SK-N-SH (cell line): ENCODE results near the gene TNFSF15. TPM values are rescaled to one million over a fixed set of nuclear protein-coding genes. Genes with fewer than 3 reads are reported as not detected.

ENCODE experiments used
- CTCF ChIA-PET: fragments of 300-600, 350-600 bp; formaldehyde crosslinking; extraction: SDS; loops from one replicate; lab custom pipeline; 2021; lab: Yijun Ruan, JAX
- POLR2A ChIA-PET: fragments of 350-600 bp; sonication (Branson Sonifier 250); formaldehyde crosslinking; extraction: SDS; loops from one replicate; lab custom pipeline; 2020; ENCODE audit warnings: antibody characterized with exemption, inconsistent platforms; lab: Yijun Ruan, JAX
- DNase-seq: peaks from one replicate; pipeline ENCODE4 v3.0.0; 2012
- H2AFZ ChIP-seq: fragments of 200-600 bp; sonication (generic); 2 replicates; pipeline ENCODE4 v1.8.1; 2016; ENCODE audit warnings: antibody characterized with exemption, mild to moderate bottlenecking, low read depth
- H3F3A ChIP-seq: fragments of 200-600 bp; sonication (generic); replicated peaks from 2 replicates; pipeline ENCODE3; 2016; ENCODE audit warnings: antibody characterized with exemption, mild to moderate bottlenecking; ENCODE audit not compliant: insufficient read depth
- H3K27ac ChIP-seq, 2 experiments: fragments of 200-500 bp in 1 of 2; fragments of 200-600 bp in 1 of 2; sonication (Bioruptor generic) in 1 of 2; sonication (generic), shearing (Covaris generic) in 1 of 2; 2 replicates each; pipeline versions ENCODE4 v1.5.1 to v1.6.1; 2014 to 2016; ENCODE audit warnings: low read depth in 2 of 2, inconsistent platforms in 1 of 2, low read length in 1 of 2, mild to moderate bottlenecking in 1 of 2, mixed read lengths in 1 of 2
- H3K27me3 ChIP-seq: fragments of 200-600 bp; sonication (generic), shearing (Covaris generic); 2 replicates; pipeline ENCODE4 v1.6.1; 2016; ENCODE audit warnings: mixed run types; ENCODE audit not compliant: insufficient read depth
- H3K36me3 ChIP-seq, 2 experiments: fragments of 200-500 bp in 1 of 2; fragments of 200-600 bp in 1 of 2; sonication (Bioruptor generic) in 1 of 2; sonication (generic) in 1 of 2; replicated peaks in 1 of 2; 2 replicates each; pipeline versions ENCODE3 to v1.5.1; 2014 to 2016; ENCODE audit warnings: low read length in 1 of 2, mild to moderate bottlenecking in 1 of 2; ENCODE audit not compliant: insufficient read depth in 2 of 2, control insufficient read depth in 1 of 2
- H3K4me1 ChIP-seq, 2 experiments: fragments of 200-500 bp in 1 of 2; fragments of 200-600 bp in 1 of 2; sonication (Bioruptor generic) in 1 of 2; sonication (generic), shearing (Covaris generic) in 1 of 2; 2 replicates each; pipeline versions ENCODE4 v1.5.1 to v1.6.1; 2014 to 2016; ENCODE audit warnings: low read depth in 1 of 2, low read length in 1 of 2, mixed run types in 1 of 2; ENCODE audit not compliant: insufficient read depth in 2 of 2, control insufficient read depth in 1 of 2
- H3K4me2 ChIP-seq: fragments of 200-600 bp; sonication (generic), shearing (Covaris generic); 2 replicates; pipeline ENCODE4 v1.6.1; 2017; ENCODE audit warnings: mixed run types
- H3K4me3 ChIP-seq, 2 experiments: fragments of 200-500 bp in 1 of 2; fragments of 200-600 bp in 1 of 2; sonication (Bioruptor generic) in 1 of 2; sonication (generic), shearing (Covaris generic) in 1 of 2; 2 replicates each; pipeline versions ENCODE4 v1.5.1 to v1.8.1; 2014 to 2016; ENCODE audit warnings: low read depth in 2 of 2, inconsistent platforms in 1 of 2, low read length in 1 of 2, mild to moderate bottlenecking in 1 of 2, mixed read lengths in 1 of 2, moderate library complexity in 1 of 2
- H3K79me2 ChIP-seq: fragments of 200-600 bp; sonication (generic); 2 replicates; pipeline ENCODE4 v1.8.1; 2017; ENCODE audit warnings: mild to moderate bottlenecking; ENCODE audit not compliant: insufficient read depth
- H3K9ac ChIP-seq: fragments of 200-600 bp; sonication (generic); 2 replicates; pipeline ENCODE4 v1.6.1; 2017; ENCODE audit warnings: mixed run types
- H3K9me2 ChIP-seq: fragments of 200-600 bp; sonication (generic); 2 replicates; pipeline ENCODE4 v1.6.1; 2017; ENCODE audit warnings: mixed run types
- H3K9me3 ChIP-seq: fragments of 200-600 bp; sonication (generic); 2 replicates; pipeline ENCODE4 v1.6.1; 2017; ENCODE audit warnings: mixed run types, mild to moderate bottlenecking, moderate library complexity
- H4K20me1 ChIP-seq: fragments of 200-600 bp; sonication (generic); 2 replicates; pipeline ENCODE4 v1.6.1; 2017; ENCODE audit warnings: mild to moderate bottlenecking, mixed run types; ENCODE audit not compliant: insufficient read depth
- ELF1 ChIP-seq: IDR thresholded peaks from 2 replicates; pipeline ENCODE4 v1.4.0; 2012
- EZH2phosphoT487 ChIP-seq: fragments of 200-600 bp; sonication (generic); IDR thresholded peaks from 2 replicates; pipeline ENCODE4 v1.6.1; 2017; ENCODE audit warnings: low read depth, mixed run types, mild to moderate bottlenecking, antibody characterized with exemption, moderate library complexity, borderline replicate concordance
- FOSL2 ChIP-seq: IDR thresholded peaks from 2 replicates; pipeline ENCODE4 v1.4.0; 2012; ENCODE audit warnings: low read depth, mild to moderate bottlenecking, moderate library complexity, borderline replicate concordance
- GABPA ChIP-seq: IDR thresholded peaks from 2 replicates; pipeline ENCODE4 v1.4.0; 2012; ENCODE audit warnings: low read depth, mild to moderate bottlenecking
- JUND ChIP-seq: IDR thresholded peaks from 2 replicates; pipeline ENCODE4 v1.4.0; 2012
- MEF2A ChIP-seq: IDR thresholded peaks from 2 replicates; pipeline ENCODE4 v1.4.0; 2012; ENCODE audit warnings: low read depth, borderline replicate concordance
- NFIC ChIP-seq: IDR thresholded peaks from 2 replicates; pipeline ENCODE4 v1.4.0; 2012; ENCODE audit warnings: borderline replicate concordance
- NRF1 ChIP-seq: IDR thresholded peaks from 2 replicates; pipeline ENCODE4 v1.6.1; 2012; ENCODE audit warnings: low read depth, mild to moderate bottlenecking, low read length
- PBX3 ChIP-seq: IDR thresholded peaks from 2 replicates; pipeline ENCODE4; 2012
- RAD21 ChIP-seq: IDR thresholded peaks from 2 replicates; pipeline ENCODE4 v1.6.1; 2012; ENCODE audit warnings: mild to moderate bottlenecking, low read length
- REST ChIP-seq: IDR thresholded peaks from 2 replicates; pipeline ENCODE4 v1.6.1; 2012; ENCODE audit warnings: mild to moderate bottlenecking, low read depth, low read length, moderate library complexity
- RXRA ChIP-seq: IDR thresholded peaks from 2 replicates; pipeline ENCODE4 v1.4.0; 2012; ENCODE audit warnings: low read depth, mild to moderate bottlenecking, borderline replicate concordance
- TCF12 ChIP-seq: IDR thresholded peaks from 2 replicates; pipeline ENCODE4 v1.4.0; 2012
- TEAD4 ChIP-seq: IDR thresholded peaks from 2 replicates; pipeline ENCODE4 v1.4.0; 2012; ENCODE audit warnings: mild to moderate bottlenecking, borderline replicate concordance; ENCODE audit not compliant: insufficient read depth
- WGBS: methylation state at CpG from one replicate; pipeline ENCODE4 v1.1.6; 2017; ENCODE audit warnings: low lambda C conversion rate; 5-methylcytosine and 5-hydroxymethylcytosine counted together
- polyA plus RNA-seq, 3 experiments: library from polyadenylated mRNA; depleted of rRNA; stranded (reverse); fragments of >200 nt; gene quantifications; 2 replicates each; pipeline ENCODE4 v1.2.3, GENCODE V29; 2012
- TF ChIP-seq, protein P1 (sequence below): IDR thresholded peaks from 2 replicates; pipeline ENCODE4 v1.4.0; 2012; ENCODE audit warnings: low read depth, borderline replicate concordance

TNFSF15 gene
- polyA plus RNA-seq, 1 of the 3 experiments (the other 2 are of a cell fraction) = 0.64 TPM

DNA sequence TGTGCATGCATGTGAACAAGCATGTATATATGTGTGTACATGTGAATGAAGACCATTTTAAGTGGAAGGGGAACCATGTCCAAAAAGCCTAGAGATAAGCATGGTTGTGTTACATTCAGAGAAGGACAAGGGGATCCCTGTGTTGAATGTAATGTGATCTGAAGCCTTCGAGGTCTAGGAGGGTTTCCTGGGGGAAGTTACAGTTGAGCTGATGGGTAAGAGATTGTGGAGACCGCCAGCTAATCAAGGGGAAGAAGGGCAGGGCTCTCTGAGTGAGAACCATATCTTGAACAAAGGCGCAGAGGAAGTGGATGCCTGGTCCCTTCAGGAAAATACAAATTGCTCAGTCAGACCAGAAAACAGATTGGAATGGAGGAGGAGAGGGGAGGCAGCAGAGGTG lies 45.5 kb upstream of the TNFSF15 start (continued):
- TF ChIP-seq REST (no peak), RAD21 (no peak), PBX3 (no peak)

DNA sequence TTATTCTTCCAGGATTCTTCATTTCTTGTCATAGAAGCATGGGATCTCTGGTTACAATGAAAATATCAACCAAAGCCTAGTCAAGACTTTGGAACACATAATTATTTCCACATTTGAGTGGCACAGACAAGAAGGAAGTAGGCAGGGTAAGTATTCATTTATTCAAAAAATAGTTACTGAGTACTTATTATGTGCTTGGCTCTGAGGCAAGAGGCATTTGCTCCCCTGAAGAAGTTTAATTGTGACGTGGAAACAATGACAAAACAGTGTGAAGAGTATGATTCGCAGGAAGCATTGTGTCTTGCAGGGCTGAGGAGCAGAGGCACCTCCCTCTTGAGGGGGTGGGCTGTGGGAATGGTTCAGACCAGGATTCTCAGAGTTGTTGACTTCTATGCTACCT lies 45.0 kb upstream of the TNFSF15 start:
- Histone ChIP-seq H4K20me1 (no peaks in the 10 kb centered on the region), H3K27ac (peak overlapping the region; percentile 57 to 78; a peak in 3 of 4 replicates)
- POLR2A ChIA-PET = no interaction called here

GRCh38 chr9:114849450-114849849 lies 43.6 kb upstream of the TNFSF15 start:
- no peaks in the 10 kb centered on the region for H3K36me3 ChIP-seq
- no peaks in the 10 kb centered on the region for H3K79me2 ChIP-seq
- H3K9ac ChIP-seq = 0 out of 2 replicates have a peak overlapping the region, but pooled peaks have one; percentile 7
- peak overlapping the region; percentile 57 to 78; a peak in 3 of 4 replicates for H3K27ac ChIP-seq
- no peaks in the 10 kb centered on the region for H3K27me3 ChIP-seq
- CTCF ChIA-PET = no interaction called here
- H3K9me2 ChIP-seq = no peaks in the 10 kb centered on the region
- POLR2A ChIA-PET = no interaction called here
- WGBS = 29% methylated on average over 2 of the region's 2 CpGs
- no peak overlapping the region for H3K4me3 ChIP-seq
- H4K20me1 ChIP-seq = no peaks in the 10 kb centered on the region
- peaks cover 0 to 9% of the 10 kb centered on the region in 2 experiments; a peak in 2 of 4 replicates for H3K4me1 ChIP-seq
- 0 out of 2 replicates have a peak overlapping the region, but pooled peaks have one; percentile 58 for H2AFZ ChIP-seq
- H3K4me2 ChIP-seq = no peak overlapping the region
- H3K9me3 ChIP-seq = no peaks in the 10 kb centered on the region
- H3F3A ChIP-seq = no peaks in the 10 kb centered on the region
- DNase-seq = no peak
- TF ChIP-seq REST = no peak
- no peak for TF ChIP-seq ELF1
- TF ChIP-seq TCF12 = peak; percentile 39; the same call in 1 of the 2 replicates
- TF ChIP-seq GABPA = no peak
- TF ChIP-seq JUND = peak; percentile 54
- no peak for TF ChIP-seq RXRA
- TF ChIP-seq NRF1 = no peak
- TF ChIP-seq TEAD4 = peak; percentile 48; the same call in 1 of the 2 replicates
- peak; percentile 30; the same call in 1 of the 2 replicates for TF ChIP-seq FOSL2
- peak; percentile 73; the same call in 1 of the 2 replicates for TF ChIP-seq NFIC
- TF ChIP-seq EZH2phosphoT487 = no peak

More for the DNA sequence above, 45.0 kb upstream of the TNFSF15 start:
- CTCF ChIA-PET = no interaction called here
- Histone ChIP-seq H3K4me2 (peak overlapping the region; percentile 1; the same call in 1 of the 2 replicates), H3K36me3 (no peaks in the 10 kb centered on the region), H3K4me1 (peaks cover 0 to 14% of the 10 kb centered on the region in 2 experiments; a peak in 3 of 4 replicates), H3F3A (peaks cover 7% of the 10 kb centered on the region)
- TF ChIP-seq, protein P1, sequence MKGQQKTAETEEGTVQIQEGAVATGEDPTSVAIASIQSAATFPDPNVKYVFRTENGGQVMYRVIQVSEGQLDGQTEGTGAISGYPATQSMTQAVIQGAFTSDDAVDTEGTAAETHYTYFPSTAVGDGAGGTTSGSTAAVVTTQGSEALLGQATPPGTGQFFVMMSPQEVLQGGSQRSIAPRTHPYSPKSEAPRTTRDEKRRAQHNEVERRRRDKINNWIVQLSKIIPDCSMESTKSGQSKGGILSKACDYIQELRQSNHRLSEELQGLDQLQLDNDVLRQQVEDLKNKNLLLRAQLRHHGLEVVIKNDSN = no peak
- TF ChIP-seq NFIC = no peak
- TF ChIP-seq TCF12 = peak; percentile 51; the same call in 1 of the 2 replicates
- TF ChIP-seq MEF2A = no peak
- no peak for TF ChIP-seq JUND
- TF ChIP-seq, all 33 proteins: peak for 1
- Histone ChIP-seq H3K27me3 (no peaks in the 10 kb centered on the region), H3K9ac (no peak overlapping the region), H3K4me3 (no peak overlapping the region), H3K9me3 (no peaks in the 10 kb centered on the region), H3K79me2 (no peaks in the 10 kb centered on the region), H3K9me2 (no peaks in the 10 kb centered on the region), H2AFZ (no peak overlapping the region; the same call in 1 of the 2 replicates)
- WGBS = 43% methylated on average over 2 of the region's 2 CpGs
- DNase-seq = no peak
